LHCN-M2 (cell line): ENCODE results near the gene CYP1B1. TPM values are rescaled to one million over a fixed set of nuclear protein-coding genes. Genes with fewer than 3 reads are reported as not detected.
A peak's percentile ranks its signal among the peaks of the same experiment; 100 is the strongest.
"Not testable (repeated sequence)": the region's sequence is repeated elsewhere in the genome, so short reads cannot be mapped to it uniquely, and the experiment has no call there.

Source experiments
- DNase-seq: peaks from one replicate; pipeline ENCODE4 v3.0.0-alpha.2; 2012; ENCODE audit warnings: low read depth
- polyA plus RNA-seq: library from polyadenylated mRNA; unstranded; fragments of >200 nt; gene quantifications from one replicate; pipeline ENCODE4 v1.2.1, GENCODE V29; 2012; ENCODE audit warnings: missing spikeins
- total RNA-seq: library from RNA; depleted of rRNA; stranded (reverse); fragments of >200 nt; gene quantifications from 2 replicates; pipeline ENCODE4 v1.2.3, GENCODE V29; 2014; rRNA removed

The CYP1B1 gene
- total RNA-seq, result 3.4 and 3.5 TPM in 2 replicates
- polyA plus RNA-seq, result 0.90 TPM

DNA sequence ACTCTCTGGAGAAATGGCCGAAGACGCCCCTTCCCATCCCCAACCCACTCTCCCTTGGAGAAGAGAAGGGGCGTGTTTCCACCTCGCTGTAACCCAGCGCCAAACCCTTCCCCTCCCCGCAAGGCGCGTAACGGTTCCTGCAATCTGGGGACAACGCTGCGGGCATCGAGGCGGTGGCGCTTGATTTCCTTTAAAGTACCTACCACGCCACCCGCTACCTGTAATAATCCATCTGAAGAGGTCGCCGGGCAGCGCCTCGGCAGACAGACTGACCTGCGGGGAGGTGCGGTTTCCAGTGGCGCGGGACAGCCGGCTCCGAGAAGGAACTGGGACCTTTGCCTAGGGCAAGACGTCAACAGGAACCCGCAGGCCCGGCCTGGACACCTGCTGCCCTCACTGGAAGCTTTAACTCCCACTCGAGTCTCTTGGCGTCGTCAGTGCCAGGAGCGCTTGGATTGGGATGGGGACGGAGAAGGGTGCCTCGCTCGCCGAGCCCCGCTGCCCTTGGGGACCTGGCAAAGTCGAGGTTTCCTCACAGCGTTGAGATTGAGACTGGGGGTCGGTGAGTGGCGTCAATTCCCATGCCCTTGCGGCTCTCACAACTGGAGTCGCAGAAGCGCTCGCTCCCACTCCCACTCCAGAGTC lies at the start of gene CYP1B1:
CYP1B1 (minus strand) TSS at position 645 of the 645 bp plus-strand sequence. CDS start 763 bp downstream, outside the sequence.
- DNase-seq, result no peak

DNA sequence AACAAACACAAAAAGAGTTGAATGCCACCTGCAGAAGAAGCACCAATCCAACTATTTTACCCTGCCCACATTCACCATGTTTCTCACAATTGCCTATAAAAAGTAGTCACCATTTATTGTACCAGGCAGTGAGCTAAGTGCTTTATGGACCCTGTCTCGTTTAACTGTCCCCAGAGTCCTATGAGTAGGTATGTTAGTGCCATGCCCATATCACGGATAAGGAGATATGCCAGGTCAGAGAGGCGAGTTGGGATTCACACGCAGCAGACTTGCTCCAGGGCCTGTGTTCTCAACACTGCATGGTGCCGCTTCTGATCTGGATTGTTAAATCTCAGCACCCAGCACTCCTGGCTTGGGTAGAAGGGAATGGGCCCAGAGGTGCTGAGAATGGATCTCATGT lies 49.1 kb upstream of the CYP1B1 start:
- no peak for DNase-seq

DNA sequence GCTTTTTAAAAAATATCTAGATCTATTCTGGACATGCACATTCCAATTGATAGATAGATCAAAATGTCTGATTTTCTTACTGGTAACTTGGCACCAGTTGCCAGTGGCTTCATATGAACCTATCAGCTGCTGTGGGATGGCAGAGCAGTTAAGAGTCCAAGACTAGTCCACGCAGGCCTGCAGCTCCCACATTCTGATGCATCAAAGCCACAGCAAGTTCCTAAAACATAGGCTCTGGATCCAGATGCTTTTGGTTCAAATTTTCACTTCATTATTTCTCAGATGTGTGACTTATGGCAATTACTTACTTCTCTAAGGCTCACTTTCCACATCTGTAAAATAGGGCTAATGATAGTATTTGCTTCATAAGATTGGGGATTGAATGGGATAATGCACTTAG lies 48.0 kb upstream of the CYP1B1 start:
- no peak for DNase-seq

DNA sequence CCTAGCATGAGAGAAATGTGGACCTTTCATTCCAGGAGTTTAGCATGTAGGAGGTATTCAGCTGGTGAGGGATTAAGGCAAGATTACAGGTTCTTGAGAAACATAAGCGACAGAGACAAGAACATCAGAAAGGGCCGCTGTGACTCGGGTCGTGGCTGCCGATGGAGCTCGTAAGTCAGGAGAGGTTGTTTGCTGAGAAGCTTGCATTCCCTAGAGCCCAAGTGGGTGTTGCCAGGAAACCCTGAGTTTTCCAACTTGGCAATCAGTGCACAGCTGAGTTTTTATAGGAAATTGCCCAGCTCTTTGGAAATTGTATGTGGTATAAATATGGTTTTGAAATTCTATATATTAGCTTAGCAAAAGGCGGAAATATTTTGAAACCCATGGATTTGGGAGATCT lies 46.4 kb upstream of the CYP1B1 start:
- no peak for DNase-seq

DNA sequence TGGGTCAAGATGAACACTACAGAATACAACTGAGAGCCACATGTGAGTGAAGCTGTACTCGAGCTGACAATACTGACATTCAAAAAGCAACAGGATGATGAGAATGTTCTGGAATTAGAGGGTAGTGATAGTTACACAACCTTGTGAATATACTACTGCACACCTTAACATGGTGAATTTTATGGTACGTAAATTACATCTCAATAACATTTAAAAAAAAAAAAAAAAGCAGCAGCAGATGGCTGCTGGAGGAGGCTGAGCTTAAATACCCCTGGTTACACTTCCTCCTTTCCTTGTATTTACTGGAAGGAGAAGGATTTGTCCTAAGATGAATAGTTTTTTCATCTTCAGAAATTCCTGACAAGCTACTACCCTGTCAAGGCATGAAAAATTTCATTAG lies 45.5 kb upstream of the CYP1B1 start:
- no peak for DNase-seq

DNA sequence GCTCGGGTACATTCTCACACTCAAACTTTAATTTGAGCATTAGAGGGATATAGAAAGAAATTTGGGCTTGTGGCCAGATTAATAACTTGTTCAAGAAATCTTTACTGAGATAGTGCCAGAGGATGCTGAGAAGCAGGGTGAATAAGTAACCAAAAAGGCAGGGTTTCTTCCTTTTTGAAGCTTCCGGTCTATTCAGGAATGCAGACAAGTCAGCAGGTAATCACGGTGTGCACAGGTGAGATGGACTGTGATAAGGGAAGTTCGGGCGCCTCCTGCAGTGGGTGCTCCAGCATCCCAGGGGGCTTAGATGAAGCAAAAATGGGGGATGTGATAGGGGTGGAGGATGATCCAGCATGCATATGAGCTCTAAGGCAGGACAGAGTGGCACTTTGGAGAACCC lies 44.9 kb upstream of the CYP1B1 start:
- no peak for DNase-seq

DNA sequence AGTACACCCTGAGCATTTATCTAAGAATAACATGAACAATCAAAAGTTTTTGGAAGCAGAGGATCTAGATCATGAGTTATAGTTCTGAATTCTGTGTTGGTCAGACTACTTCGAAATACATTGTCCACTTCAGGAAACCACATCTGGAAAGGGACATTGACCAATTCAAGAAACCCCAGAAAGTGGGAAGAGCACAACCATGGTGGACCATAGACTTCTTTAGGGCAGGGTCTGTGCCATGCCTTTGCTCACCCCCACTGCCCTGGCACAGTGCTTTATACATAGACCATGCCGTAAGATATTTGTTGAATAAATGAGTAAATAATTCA lies 44.3 kb upstream of the CYP1B1 start:
- no peak for DNase-seq

DNA sequence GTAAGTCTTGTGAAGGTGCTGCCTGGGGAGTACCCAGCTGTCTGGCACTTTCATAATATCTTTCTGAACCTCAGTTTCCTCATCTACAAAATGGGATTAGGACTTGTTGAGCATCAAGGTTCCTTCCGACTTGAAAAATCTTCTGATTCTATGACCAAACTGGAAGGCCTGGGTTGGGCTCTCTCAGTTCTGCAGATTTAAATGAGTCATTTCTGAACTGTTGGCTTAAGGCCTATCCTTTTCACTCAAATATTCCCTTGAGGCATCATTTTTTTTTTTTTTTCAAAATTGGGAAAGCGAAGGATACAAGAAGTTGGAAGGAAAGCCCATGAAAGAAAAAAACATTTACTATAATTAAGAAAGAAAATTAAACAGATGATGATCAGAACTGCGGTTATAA lies 40.8 kb upstream of the CYP1B1 start:
- DNase-seq, result peak; percentile 81

DNA sequence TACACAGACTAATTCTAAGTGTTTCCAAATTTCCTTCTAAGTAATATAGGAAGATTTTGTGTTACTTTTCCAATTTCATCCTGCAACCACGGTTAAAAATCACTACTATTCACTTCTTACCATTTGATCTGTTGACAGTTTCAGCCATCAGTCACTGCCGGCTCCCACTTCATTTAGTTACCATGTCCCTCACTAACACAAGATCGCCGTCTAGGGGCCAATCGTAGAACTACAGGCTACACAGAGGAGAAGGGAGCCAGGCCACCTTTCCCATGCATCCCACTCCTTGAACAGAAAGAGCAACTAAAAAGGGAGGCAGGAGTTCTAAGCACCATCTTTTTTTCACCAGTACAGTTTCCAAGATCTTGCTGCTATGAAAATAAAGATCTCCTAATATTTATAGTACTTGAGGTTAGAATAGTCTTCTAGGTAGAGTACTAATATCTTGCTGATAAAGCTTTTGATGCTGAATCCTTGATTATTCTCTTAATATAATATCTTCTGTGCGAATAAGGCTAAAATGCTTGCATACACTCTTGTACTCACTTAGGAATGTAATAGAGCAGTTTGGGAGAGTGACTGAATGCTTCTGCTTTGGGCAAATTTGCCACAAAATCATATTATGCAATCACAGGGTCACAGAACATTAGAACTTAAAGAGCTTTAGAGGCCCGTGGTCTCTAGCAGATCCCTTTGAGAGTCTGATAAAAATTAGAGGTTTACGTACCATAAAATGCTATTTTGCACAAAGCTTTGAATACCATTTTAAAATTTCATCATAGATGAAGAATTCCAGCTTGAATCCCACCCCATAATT lies 39.5 kb upstream of the CYP1B1 start:
- peak; percentile 80 for DNase-seq

DNA sequence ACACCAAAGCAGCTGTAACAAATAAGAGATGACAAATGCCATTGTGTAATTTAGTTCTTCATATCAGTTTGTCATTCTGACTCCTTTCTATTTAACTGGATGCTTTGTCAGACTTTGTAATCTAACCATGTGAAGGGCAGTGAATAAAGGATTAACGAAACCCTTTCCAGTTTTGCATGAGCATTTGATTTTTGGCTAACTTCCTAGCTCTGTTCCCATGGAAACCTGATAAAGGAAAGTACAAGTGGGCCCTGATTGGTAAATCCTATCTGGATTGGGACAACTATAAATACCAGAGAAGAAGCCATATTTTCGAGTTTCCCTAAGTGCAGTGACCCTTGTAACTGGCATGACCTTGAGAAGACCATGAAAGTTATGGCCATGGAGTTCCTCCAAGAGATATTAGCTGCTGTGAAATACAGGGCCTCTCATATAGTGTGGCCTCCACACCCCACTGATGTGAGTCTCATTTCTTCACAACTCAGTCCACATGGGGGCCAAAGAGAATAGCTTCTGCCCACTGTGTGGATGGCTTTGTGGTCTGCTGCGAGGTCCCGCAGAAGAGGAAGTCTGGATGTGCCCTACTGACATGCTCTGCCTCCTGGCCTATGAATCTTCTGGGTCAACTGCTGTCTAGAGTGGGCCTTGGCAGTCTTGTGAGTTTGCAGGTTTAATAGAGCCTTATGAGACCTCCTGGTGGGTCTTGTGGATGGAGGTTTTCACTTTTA lies 38.2 kb upstream of the CYP1B1 start:
- DNase-seq, result peak; percentile 34

DNA sequence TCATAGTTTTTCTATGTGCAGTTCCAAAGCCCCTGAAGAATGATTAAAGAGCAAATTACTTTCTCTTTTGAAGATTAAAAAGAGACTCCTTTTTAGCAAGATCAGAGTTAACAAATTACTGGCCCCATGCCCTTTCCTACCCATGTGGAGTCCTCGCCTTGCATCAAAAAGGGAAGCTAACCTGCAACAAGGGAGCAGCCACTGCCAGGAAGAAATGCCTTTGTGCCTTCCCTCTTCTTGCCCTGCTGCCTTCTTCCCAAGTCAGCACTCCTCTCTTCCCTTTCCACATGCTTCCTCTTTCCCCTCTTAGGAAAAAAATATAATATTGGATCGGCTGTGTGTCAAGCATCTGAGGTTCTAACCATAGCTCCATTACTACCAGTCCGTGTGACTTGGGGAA lies 37.1 kb upstream of the CYP1B1 start:
- no peak for DNase-seq

DNA sequence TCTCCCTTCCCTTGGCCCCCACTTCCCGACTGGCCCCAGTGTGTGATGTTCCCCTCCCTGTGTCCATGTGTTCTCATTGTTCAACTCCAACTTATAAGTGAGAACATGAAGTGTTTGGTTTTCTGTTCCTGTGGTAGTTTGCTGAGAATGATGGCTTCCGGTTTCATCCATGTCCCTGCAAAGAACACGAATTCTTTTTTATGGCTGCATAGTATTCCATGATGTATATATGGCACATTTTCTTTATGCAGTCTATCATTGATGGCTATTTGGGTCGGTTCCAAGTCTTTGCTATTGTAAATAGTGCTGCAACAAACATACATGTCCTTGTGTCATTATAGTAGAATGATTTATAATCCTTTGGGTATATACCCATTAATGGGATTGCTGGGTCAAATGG lies 35.4 kb upstream of the CYP1B1 start:
- not testable (repeated sequence) for DNase-seq

DNA sequence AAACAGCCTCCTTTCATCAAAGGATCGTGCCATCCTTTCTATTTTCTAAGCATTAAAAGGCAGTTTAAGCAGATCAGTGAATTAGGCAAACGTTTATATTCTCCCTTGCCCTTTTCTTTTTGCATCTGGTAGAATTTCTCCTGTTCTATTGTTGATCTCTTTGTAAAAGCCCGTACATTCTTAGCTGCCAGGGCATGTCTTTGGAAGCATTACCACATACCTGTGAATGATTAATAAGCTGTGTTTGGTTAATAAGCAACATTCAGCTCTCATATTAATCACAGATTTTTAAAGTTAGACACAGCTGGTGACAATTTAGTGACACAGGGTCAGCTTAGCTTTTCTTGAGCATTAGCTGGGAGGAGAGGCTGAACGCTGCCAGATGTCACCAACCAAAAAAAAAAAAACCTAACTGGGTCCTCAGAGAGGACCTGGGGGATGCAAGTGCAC lies 33.8 kb upstream of the CYP1B1 start:
- DNase-seq, result no peak

DNA sequence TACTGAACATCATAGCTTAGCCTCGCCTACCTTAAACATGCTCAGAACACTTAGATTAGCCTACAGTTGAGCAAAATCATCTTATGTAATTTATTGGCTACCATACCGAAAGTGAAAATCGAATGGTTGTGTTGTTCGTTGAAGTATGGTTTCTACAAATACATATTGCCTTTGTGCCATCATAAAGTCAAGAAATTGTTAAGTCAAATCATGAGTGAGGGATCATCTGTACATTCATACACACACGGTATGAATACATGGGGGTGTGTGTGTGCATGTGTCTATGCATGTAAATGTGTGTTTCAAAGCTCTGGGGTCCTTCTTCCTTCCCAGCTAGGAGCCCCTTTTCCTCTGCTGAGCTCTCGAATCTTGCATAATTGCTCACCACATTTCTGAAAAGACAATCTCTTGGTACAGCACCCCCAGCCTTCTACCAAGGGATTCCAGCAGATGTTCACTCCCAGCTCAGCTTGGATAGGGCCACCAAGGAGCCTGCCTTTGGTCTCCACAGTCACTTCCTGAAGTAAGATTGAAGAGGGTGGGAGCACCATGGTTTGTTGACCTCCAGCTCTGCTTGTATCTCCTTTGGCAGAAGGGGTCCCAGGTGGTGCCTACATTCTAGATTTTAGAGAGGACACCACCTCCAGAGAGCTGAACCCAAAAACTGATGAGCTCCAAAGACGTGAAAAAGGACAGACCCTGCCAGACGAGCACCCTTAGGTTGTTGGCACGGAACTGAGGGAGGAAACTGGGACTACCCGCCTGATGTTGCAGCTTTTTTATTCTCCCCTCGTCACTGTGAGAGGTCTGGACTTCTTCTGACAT lies 33.2 kb upstream of the CYP1B1 start:
- no peak for DNase-seq

DNA sequence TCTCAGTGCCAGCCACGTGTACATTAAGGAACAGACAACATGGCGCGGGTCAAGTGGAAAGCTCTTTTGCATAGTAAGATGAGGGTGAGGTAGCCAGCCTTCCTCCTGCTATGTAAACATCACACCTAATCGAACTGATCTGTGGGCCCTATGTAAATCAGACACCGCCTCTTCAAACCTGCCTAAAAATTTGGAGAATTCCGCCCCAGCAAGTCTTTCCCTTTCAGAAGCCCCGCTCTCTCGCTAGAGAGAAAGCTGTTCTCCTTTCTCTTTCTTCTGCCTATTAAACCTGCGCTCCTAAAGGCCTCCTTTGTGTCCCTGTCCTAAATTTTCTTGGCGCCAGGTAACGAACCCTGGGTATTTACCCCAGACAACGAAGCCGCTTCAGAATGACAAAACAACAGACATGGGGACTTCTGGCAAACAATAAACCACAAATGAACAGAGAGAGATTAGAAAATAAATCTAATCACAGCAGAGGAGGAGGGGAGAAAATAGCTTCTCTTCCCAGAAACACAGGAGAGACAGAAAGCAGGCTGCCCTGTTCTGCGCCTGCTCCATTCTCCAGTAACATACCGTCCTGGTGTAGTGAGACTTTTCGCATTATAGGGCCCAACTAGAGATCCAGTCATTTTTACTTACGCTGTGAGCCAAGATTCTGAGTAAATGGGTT lies 31.9 kb upstream of the CYP1B1 start:
- DNase-seq, result no peak

DNA sequence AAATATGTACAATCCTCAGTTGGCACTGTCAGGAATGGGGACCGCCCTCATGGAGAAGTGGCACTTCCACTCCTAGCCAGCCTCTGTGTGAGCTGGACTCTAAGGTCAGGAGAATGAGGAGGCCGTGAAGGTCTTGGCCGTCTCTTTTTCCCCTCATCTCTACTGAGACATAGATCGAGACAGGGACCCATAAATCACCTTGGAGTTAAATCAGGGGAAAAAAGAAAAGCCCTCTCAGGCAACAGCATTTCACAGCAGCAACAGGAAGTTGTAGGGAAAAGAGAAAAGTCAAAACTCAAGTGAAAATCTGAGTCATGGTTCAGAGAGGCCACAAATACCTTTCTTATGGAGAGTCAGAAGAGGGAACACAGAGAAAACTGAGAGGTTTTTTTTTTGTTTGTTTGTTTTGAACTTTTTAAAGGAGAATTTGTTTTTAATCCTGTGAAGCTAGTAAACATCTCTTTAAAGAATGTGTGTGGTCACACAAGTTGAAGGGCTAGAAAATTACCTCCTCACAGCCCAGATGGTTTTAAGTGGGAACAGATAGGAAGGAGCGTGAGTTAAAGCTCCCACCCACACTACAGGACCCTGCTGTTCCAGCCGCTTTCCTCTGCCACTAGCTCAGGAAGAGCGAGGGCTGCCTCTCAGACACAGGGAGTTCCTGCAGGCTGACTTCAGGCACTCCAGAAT lies 30.6 kb upstream of the CYP1B1 start:
- peak; percentile 67 for DNase-seq

DNA sequence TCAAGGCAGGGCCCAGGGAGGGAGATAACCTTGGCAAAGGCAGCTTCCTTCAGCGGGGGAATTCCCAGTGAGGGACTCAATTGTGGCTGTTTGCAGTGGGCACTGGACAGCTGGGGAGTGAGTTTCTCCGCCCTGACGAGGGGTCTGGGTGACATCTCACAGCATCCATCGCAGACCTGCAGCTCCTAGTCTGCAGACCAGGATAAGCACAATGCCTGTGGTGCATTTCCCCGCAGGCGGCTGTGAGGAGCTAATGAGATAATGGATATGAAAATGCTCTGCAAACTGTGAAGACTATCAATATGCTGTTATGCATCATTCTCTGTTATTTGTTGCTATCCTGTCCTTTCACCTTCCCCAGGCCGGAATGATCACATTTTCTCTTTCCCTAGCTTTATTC lies 30.0 kb upstream of the CYP1B1 start:
- no peak for DNase-seq

DNA sequence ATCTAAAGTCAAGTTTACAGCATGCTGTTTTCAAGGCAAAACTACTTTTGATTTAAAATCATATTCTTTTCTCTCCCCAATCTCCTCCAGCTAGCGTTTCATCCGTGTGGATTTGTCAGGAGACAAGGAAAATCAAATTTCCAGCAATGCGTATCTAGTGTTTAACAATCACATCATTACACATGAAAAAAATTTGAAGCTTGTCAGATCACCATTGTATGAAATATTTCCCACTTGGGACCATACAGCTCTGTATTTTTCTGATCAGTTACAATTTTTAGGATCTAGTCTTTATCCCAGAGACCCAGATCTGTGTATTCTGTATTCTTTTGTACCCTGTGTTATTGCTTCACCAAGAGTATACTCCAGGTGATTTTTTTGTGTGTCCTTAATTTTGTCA lies 28.6 kb upstream of the CYP1B1 start:
- no peak for DNase-seq

DNA sequence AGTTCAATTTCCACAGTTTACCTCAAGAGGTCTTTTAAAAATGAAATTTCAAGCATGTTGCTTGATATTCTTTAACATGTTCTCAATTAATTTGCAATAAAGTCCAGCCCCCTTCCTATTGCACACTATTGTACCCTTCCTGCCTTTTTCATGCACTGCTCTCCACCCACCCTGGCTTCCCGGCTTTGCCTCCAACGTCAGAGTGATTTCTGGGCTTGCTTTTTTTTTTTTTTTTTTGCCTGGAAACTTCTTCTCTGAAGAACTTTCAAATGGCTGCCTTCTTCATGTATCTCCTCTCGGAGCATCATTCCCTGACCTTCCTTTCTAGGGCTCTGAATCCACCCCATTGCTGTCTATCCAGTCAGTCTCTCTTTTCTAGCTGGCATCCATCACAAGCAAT lies 24.4 kb upstream of the CYP1B1 start:
- DNase-seq, result no peak
